Measurements from ENCODE around the gene CDH4.

The CDH4 gene

GRCh38 chr20:61630391-61630650 lies 378.3 kb downstream of the CDH4 start:
- H3K27ac ChIP-seq (replicated peaks), result no peak overlapping the region
- no peaks in the 10 kb centered on the region for H3K27me3 ChIP-seq (ENCODE audit: insufficient read depth, poor library complexity, severe bottlenecking)
- H3K4me3 ChIP-seq (replicated peaks; ENCODE audit: insufficient read depth, low read length), result no peak overlapping the region
- no peak for DNase-seq (ENCODE audit: low read depth in 1 of 2, low spot score in 1 of 2)
- TF ChIP-seq, protein P1, sequence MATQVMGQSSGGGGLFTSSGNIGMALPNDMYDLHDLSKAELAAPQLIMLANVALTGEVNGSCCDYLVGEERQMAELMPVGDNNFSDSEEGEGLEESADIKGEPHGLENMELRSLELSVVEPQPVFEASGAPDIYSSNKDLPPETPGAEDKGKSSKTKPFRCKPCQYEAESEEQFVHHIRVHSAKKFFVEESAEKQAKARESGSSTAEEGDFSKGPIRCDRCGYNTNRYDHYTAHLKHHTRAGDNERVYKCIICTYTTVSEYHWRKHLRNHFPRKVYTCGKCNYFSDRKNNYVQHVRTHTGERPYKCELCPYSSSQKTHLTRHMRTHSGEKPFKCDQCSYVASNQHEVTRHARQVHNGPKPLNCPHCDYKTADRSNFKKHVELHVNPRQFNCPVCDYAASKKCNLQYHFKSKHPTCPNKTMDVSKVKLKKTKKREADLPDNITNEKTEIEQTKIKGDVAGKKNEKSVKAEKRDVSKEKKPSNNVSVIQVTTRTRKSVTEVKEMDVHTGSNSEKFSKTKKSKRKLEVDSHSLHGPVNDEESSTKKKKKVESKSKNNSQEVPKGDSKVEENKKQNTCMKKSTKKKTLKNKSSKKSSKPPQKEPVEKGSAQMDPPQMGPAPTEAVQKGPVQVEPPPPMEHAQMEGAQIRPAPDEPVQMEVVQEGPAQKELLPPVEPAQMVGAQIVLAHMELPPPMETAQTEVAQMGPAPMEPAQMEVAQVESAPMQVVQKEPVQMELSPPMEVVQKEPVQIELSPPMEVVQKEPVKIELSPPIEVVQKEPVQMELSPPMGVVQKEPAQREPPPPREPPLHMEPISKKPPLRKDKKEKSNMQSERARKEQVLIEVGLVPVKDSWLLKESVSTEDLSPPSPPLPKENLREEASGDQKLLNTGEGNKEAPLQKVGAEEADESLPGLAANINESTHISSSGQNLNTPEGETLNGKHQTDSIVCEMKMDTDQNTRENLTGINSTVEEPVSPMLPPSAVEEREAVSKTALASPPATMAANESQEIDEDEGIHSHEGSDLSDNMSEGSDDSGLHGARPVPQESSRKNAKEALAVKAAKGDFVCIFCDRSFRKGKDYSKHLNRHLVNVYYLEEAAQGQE (IDR thresholded peaks at IDR 0.05; ENCODE audit: insufficient replicate concordance, low read depth), result no peak
- TF ChIP-seq POLR2AphosphoS5 (IDR thresholded peaks at IDR 0.05; ENCODE audit: low read depth) (no peak), GABPA (IDR thresholded peaks at IDR 0.05; ENCODE audit: low read depth) (no peak), SPI1 (IDR thresholded peaks at IDR 0.05; ENCODE audit: borderline replicate concordance, low read depth) (no peak)
- TF ChIP-seq, protein P2, sequence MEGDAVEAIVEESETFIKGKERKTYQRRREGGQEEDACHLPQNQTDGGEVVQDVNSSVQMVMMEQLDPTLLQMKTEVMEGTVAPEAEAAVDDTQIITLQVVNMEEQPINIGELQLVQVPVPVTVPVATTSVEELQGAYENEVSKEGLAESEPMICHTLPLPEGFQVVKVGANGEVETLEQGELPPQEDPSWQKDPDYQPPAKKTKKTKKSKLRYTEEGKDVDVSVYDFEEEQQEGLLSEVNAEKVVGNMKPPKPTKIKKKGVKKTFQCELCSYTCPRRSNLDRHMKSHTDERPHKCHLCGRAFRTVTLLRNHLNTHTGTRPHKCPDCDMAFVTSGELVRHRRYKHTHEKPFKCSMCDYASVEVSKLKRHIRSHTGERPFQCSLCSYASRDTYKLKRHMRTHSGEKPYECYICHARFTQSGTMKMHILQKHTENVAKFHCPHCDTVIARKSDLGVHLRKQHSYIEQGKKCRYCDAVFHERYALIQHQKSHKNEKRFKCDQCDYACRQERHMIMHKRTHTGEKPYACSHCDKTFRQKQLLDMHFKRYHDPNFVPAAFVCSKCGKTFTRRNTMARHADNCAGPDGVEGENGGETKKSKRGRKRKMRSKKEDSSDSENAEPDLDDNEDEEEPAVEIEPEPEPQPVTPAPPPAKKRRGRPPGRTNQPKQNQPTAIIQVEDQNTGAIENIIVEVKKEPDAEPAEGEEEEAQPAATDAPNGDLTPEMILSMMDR (IDR thresholded peaks at IDR 0.05; ENCODE audit: insufficient read depth, low read length), result no peak

DNA sequence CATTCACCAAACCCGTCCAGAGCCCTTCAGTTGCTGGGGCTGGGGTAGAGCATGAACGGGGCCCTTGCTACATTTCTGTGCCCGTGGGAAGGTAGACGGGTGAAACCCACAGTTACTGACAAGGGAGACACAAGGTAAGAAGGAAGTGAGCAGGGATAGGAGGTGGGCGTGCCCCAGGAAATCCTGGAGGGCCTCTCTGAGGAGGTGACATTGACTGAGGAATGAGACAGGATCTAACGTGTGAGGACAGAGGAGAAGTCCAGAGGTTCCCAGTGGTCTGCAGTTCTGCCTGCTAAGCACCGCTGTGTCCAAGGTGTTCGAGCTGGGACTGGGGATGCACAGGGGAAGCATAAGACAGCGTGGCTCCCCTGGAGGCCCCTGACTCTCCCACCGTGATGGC lies 378.8 kb downstream of the CDH4 start:
- Histone ChIP-seq H3K4me3 (replicated peaks; ENCODE audit: insufficient read depth, low read length) (no peak overlapping the region), H3K27me3 (ENCODE audit: insufficient read depth, poor library complexity, severe bottlenecking) (no peaks in the 10 kb centered on the region), H3K27ac (replicated peaks) (no peak overlapping the region)
- TF ChIP-seq, protein P1 (IDR thresholded peaks at IDR 0.05; ENCODE audit: insufficient replicate concordance, low read depth), result no peak
- no peak for DNase-seq (ENCODE audit: low read depth in 1 of 2, low spot score in 1 of 2)

DNA sequence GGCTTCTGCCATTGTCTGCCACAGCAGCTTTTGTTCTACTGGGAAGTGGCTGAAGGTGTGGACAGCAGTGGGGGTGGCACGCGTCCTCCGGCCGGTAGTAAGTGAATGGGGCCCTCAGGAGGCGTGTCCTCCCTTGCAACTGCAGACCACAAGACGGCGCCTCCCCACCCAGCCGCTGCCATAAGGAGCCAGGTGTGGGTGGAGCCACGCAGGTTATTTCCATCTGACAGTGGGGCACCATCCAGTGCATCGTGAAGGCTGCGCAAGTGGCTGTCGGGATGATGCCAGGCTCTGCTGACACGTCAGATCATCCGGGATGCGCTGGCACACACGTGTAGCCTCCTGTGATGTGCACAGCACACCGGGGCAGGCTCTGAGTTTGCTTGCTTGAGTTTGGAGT lies 379.7 kb downstream of the CDH4 start:
- DNase-seq (ENCODE audit: low read depth in 1 of 2, low spot score in 1 of 2), result no peak
- no peaks in the 10 kb centered on the region for H3K27me3 ChIP-seq (ENCODE audit: insufficient read depth, poor library complexity, severe bottlenecking)
- TF ChIP-seq SPI1 (IDR thresholded peaks at IDR 0.05; ENCODE audit: borderline replicate concordance, low read depth) (no peak), POLR2AphosphoS5 (IDR thresholded peaks at IDR 0.05; ENCODE audit: low read depth) (no peak), GABPA (IDR thresholded peaks at IDR 0.05; ENCODE audit: low read depth) (no peak)
- TF ChIP-seq, protein P1 (IDR thresholded peaks at IDR 0.05; ENCODE audit: insufficient replicate concordance, low read depth), result no peak
- TF ChIP-seq, protein P2 (IDR thresholded peaks at IDR 0.05; ENCODE audit: insufficient read depth, low read length), result no peak
- H3K27ac ChIP-seq (replicated peaks), result no peak overlapping the region
- no peak overlapping the region for H3K4me3 ChIP-seq (replicated peaks; ENCODE audit: insufficient read depth, low read length)

DNA sequence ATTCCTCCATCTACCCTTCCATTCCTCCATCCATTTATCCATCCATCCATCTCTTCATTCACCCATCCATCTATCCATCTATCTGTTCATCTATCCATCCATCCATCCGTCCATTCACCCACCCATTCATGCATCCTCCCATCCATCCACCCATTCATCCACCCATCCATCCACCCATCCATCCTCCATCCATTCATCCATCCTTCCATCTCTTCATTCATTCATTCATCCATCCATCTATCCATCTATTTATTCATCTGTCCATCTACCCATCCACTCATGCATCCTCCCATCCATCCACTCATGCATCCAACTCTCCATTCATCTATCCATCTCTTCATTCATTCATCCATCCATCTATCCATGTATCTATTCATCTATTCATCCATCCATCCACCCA lies 380.9 kb downstream of the CDH4 start:
- no peak overlapping the region for H3K4me3 ChIP-seq (replicated peaks; ENCODE audit: insufficient read depth, low read length)
- no peaks in the 10 kb centered on the region for H3K27me3 ChIP-seq (ENCODE audit: insufficient read depth, poor library complexity, severe bottlenecking)
- DNase-seq (ENCODE audit: low read depth in 1 of 2, low spot score in 1 of 2), result no peak
- TF ChIP-seq, protein P1 (IDR thresholded peaks at IDR 0.05; ENCODE audit: insufficient replicate concordance, low read depth), result no peak
- TF ChIP-seq SPI1 (IDR thresholded peaks at IDR 0.05; ENCODE audit: borderline replicate concordance, low read depth) (no peak), POLR2AphosphoS5 (IDR thresholded peaks at IDR 0.05; ENCODE audit: low read depth) (no peak), GABPA (IDR thresholded peaks at IDR 0.05; ENCODE audit: low read depth) (no peak)
- TF ChIP-seq, protein P2 (IDR thresholded peaks at IDR 0.05; ENCODE audit: insufficient read depth, low read length), result no peak
- no peak overlapping the region for H3K27ac ChIP-seq (replicated peaks)
